Heart right ventricle (tissue), 16 donors: ENCODE results near the gene DYRK4. TPM values are rescaled to one million over a fixed set of nuclear protein-coding genes. Genes with fewer than 3 reads are reported as not detected.

Source experiments
- ATAC-seq, 8 donors: fragments of 200-7000 bp; cut with Tn5 transposase; one replicate each; pipeline ENCODE4 v1.9.1; 2020; ENCODE audit warnings: mild to moderate bottlenecking in 8 of 8, moderate library complexity in 8 of 8, moderate number of reproducible peaks in 1 of 8
- DNase-seq, 2 donors: peaks; one replicate each; pipeline ENCODE4 v3.0.0-alpha.2; 2020
- H3K27ac ChIP-seq, 10 donors: fragments of 200-600 bp; sonication (generic) in 2 of 10; one replicate each; pipeline versions ENCODE4 v1.5.0 to v1.8.0; 2020 to 2022; ENCODE audit warnings: mild to moderate bottlenecking in 3 of 10
- H3K27me3 ChIP-seq, 7 donors: fragments of 200-600 bp; one replicate each; pipeline ENCODE4 v1.8.0; 2021 to 2022; ENCODE audit warnings: mild to moderate bottlenecking in 2 of 7
- H3K36me3 ChIP-seq, 9 donors: fragments of 200-600 bp; sonication (generic) in 1 of 9; one replicate each; pipeline versions ENCODE4 v1.5.0 to v1.8.0; 2020 to 2022; ENCODE audit warnings: mild to moderate bottlenecking in 2 of 9
- H3K4me1 ChIP-seq, 9 donors: fragments of 200-600 bp; sonication (generic) in 1 of 9; one replicate each; pipeline versions ENCODE4 v1.5.0 to v1.8.0; 2020 to 2022; ENCODE audit warnings: mild to moderate bottlenecking in 4 of 9
- H3K4me3 ChIP-seq, 10 donors: fragments of 200-600 bp; sonication (generic) in 2 of 10; one replicate each; pipeline versions ENCODE4 v1.5.0 to v1.8.0; 2020 to 2022; ENCODE audit warnings: mild to moderate bottlenecking in 7 of 10, moderate library complexity in 2 of 10
- H3K9me3 ChIP-seq, 11 donors: fragments of 200-600 bp in 10 of 11; sonication (generic) in 2 of 11; one replicate each; pipeline versions ENCODE4 v1.5.0 to v1.8.0; 2013 to 2022; ENCODE audit warnings: mild to moderate bottlenecking in 2 of 11, control low read depth in 1 of 11, moderate library complexity in 1 of 11
- CTCF ChIP-seq, 9 donors: fragments of 200-600 bp; sonication (generic) in 2 of 9; IDR thresholded peaks; one replicate each; pipeline versions ENCODE4 v1.5.0 to v1.8.0; 2021 to 2022; ENCODE audit warnings: antibody characterized with exemption in 9 of 9, mild to moderate bottlenecking in 5 of 9, moderate library complexity in 1 of 9
- whole genome bisulfite sequencing, 2 donors: extraction: QIAGEN DNeasy Blood & Tissue Kit; methylation state at CpG; one replicate each; pipeline ENCODE4 v1.1.7; 2013; ENCODE audit warnings: inconsistent platforms in 1 of 2; 5-methylcytosine and 5-hydroxymethylcytosine counted together
- intact Hi-C, 10 donors: fragments of 100-400 bp; cut with DNase I; formaldehyde crosslinking; loops; one replicate each; pipeline versions ENCODE4 v1.11.1 to v1.14.2; 2022
- polyA plus RNA-seq, 2 donors: library from polyadenylated mRNA; stranded (reverse); fragments of 200-250 nt; gene quantifications; one replicate each; pipeline ENCODE4 v1.2.3, GENCODE V29; 2013
- total RNA-seq, 10 donors: library from RNA; stranded (reverse); fragmentation: NEBNext Ultra II Directional in 3 of 10; extraction: Animal tissue kit (Norgen Biotek cat#: 25700) in 3 of 10; gene quantifications; one replicate each; pipeline versions ENCODE4 v1.2.1 to v1.2.4, GENCODE V29; 2021 to 2023
- donor health status: Arrhythmogenic right ventricular cardiomyopathy.
- donor health status: ischemic (EF 13 %, LVEDD 7.1; RV severe dilation, severe dysfunction).
- donor health status: healthy with polysubstance abuse.
- donor health status: DM: no; HTN: yes; CAD: no.
- donor health status: DM: no; HTN: no; CAD: no.
- donor health status: ischemic (EF 25% LVEDD 6.9; RV normal size, moderate dysfunction).
- donor health status: ischemic (EF 25% LVEDD 5.7; RV mildly dilated, moderate dysfunction).
- donor health status: healthy.
- donor health status: DM: yes; HTN: yes; CAD: no.
- donor health status: Ischemic cardiomyopathy.
- donor health status: ischemic (EF 35%, LVEDD 5.7; RV mildly dilated, moderate dysfunction).
- donor health status: nonischemic (EF 11% LVEDD 7.7; RV severe dilation, severe dysfunction).
- donor health status: DM: yes; HTN: yes; CAD: no.
- donor health status: PGD.
- donor health status: ischemic (EF 29% LVEDD 5.4; RV normal size, mild dysfunction).
- donor health status: nonischemic (EF 23%, LVEDD 6.1; RV moderate dilation, normal function).

DYRK4 gene
- total and polyA plus RNA-seq, 12 donors, result 21.2 to 64.5 (median 29.8) TPM

DNA sequence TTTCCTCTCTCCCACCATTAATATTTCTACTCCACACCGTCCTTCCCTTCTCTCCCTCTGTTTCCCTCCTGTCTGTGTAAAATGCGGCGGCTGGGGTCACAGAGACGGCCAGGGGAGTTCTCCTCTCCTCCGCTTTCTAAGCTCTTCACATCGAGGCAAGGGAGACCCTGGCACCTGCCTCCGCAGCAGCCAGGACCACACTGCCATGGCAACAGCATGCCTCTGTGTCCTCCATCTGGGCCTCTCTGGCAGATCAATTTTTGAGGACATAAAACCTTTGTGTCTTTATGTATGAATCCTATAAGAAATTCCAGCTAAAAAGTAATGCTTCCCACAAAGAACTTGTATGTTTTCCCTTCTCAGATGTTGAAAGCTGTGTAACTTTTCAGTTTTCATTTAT, 41.4 kb downstream of the DYRK4 start:
- intact Hi-C loops, result loop anchor here in 1 of 10 donors (10.0 kb wide), 1 partner anchor 151 kb away; no protein-coding TSS in a partner anchor
- DNase-seq, result no peak
- H3K27ac ChIP-seq, result no peak overlapping the region

GRCh38 chr12:4603946-4604345, 41.9 kb downstream of the DYRK4 start:
- intact Hi-C loops, result loop anchor here in 2 of 10 donors (1.0 to 10.0 kb wide), 2 partner anchors 151 to 154 kb away; no protein-coding TSS in a partner anchor
- WGBS, 2 donors, result 19 to 38% methylated on average over 1 of the region's 1 CpG
- Histone ChIP-seq H3K4me3 (no peak overlapping the region), H3K27me3 (no peaks in the 10 kb centered on the region), H3K4me1 (peaks cover 0 to 22% (median 11%) of the 10 kb centered on the region in 9 donors), H3K9me3 (no peaks in the 10 kb centered on the region), H3K27ac (no peak overlapping the region), H3K36me3 (peaks cover 0 to 6% (median 0%) of the 10 kb centered on the region in 9 donors)
- TF ChIP-seq CTCF (IDR thresholded peaks at IDR 0.05), result no peak
- DNase-seq (no peak), ATAC-seq (no peak)

More for the DNA sequence above, 41.4 kb downstream of the DYRK4 start:
- Histone ChIP-seq H3K9me3 (no peaks in the 10 kb centered on the region), H3K27me3 (no peaks in the 10 kb centered on the region), H3K4me1 (peaks cover 0 to 22% (median 11%) of the 10 kb centered on the region in 9 donors), H3K4me3 (no peak overlapping the region), H3K36me3 (peaks cover 0 to 6% (median 0%) of the 10 kb centered on the region in 9 donors)
- no peak for TF ChIP-seq CTCF (IDR thresholded peaks at IDR 0.05)
- WGBS, 2 donors, result 65 to 69% methylated on average over 7 of the region's 7 CpGs
- ATAC-seq, result no peak

GRCh38 chr12:4604684-4605193, 42.7 kb downstream of the DYRK4 start:
- 3 to 5% methylated on average over 25 of the region's 25 CpGs for WGBS, 2 donors
- Histone ChIP-seq H3K27me3 (no peaks in the 10 kb centered on the region), H3K27ac (peak overlapping the region in 9 of 10 donors; percentile 52 to 82 (median 72)), H3K4me1 (peaks cover 0 to 22% (median 11%) of the 10 kb centered on the region in 9 donors), H3K9me3 (no peaks in the 10 kb centered on the region), H3K4me3 (peak overlapping the region; percentile 56 to 86 (median 76)), H3K36me3 (peaks cover 0 to 7% (median 0%) of the 10 kb centered on the region in 9 donors)
- peak; percentile 72 to 82 for DNase-seq
- TF ChIP-seq CTCF (IDR thresholded peaks at IDR 0.05), result peak; percentile 88 to 100 (median 97)
- peak; percentile 89 to 98 (median 97) for ATAC-seq
- intact Hi-C loops, result loop anchor here in 4 of 10 donors (1.0 to 10.0 kb wide), 4 partner anchors 150 to 158 kb away; no protein-coding TSS in a partner anchor

- Histone ChIP-seq H3K9me3 (no peaks in the 10 kb centered on the region), H3K36me3 (peaks cover 0 to 30% (median 4%) of the 10 kb centered on the region in 9 donors), H3K27me3 (no peaks in the 10 kb centered on the region), H3K4me1 (peaks cover 0 to 22% (median 11%) of the 10 kb centered on the region in 9 donors), H3K4me3 (no peak overlapping the region), H3K27ac (no peak overlapping the region)
- intact Hi-C loops, result loop anchor here in 3 of 10 donors (5.0 to 10.0 kb wide), 3 partner anchors 148 to 155 kb away; no protein-coding TSS in a partner anchor
- WGBS, 2 donors, result 79 to 81% methylated on average over 3 of the region's 3 CpGs
- ATAC-seq, result no peak
- DNase-seq, result no peak
- no peak for TF ChIP-seq CTCF (IDR thresholded peaks at IDR 0.05)
Measured at GRCh38 chr12:4607056-4607455, 45.0 kb downstream of the DYRK4 start.
